ENCODE data around the gene DYNC2LI1. TPM values are rescaled to one million over a fixed set of nuclear protein-coding genes. Genes with fewer than 3 reads are reported as not detected.

Gene DYNC2LI1
- total and polyA plus RNA-seq, 2 of the 8 experiments (the other 6 are each of a cell fraction or from before 2014, with no cell fraction given), result 3.9 to 7.6 TPM

DNA sequence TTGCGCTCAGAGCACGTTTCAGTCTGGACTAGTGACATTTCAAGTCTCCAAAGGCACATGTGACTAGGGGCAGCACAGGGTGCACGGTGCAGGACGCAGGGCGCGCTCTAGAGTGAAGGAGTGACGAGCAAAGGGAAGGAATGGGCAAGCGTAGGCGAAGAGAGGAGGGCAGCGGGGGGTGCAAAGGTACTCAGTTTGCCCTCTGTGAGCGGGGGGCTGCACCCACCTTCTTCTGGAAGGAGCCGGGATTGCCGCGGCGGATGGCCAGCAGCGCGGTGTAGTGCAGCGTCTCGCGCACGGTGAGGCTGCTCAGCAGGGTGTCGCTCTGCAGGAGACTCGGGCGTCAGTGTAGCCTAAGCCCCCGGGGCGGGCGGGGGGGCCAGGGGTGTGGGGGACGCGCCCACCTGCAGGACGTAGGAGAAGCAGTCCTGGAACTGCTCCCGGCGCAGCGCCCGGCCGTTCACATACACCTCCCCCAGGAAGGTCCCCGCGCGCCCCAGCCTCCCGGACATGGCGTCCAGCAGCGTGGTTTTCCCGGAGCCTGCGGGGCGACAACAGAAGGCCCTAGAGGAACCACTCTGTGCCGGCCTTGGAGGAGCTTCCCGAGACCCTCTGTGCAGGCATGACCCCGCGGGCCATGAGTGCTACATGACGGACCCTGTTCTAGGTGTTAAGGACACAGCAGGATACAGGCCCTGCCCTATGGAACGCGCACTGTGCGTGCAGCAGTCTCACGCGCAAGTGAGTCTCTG is 57.9 kb downstream of the DYNC2LI1 start:
- no peak overlapping the region for H4K8ac ChIP-seq (ENCODE audit: extremely low read depth, insufficient read depth, low read length)
- no peak overlapping the region for H3K4ac ChIP-seq (replicated peaks; ENCODE audit: insufficient read length, low read depth, low read length)
- no peak overlapping the region for H3K14ac ChIP-seq (ENCODE audit: insufficient read length)
- no peak overlapping the region for H2BK12ac ChIP-seq (ENCODE audit: low read depth, low read length)
- H3K4me2 ChIP-seq (ENCODE audit: insufficient read depth in 1 of 2, low read depth in 2 of 2, low read length in 2 of 2), result peak overlapping the region; percentile 50 to 78
- no peaks in the 10 kb centered on the region for H3K79me2 ChIP-seq (ENCODE audit: control insufficient read depth in 1 of 2, insufficient read depth in 2 of 2, low read length in 2 of 2)
- no peak overlapping the region for H4K91ac ChIP-seq (replicated peaks; ENCODE audit: insufficient read length, low read length)
- no peak overlapping the region for H3K56ac ChIP-seq (replicated peaks; ENCODE audit: insufficient read length, low read depth, low read length)
- H3K23me2 ChIP-seq (ENCODE audit: low read depth, low read length), result no peaks in the 10 kb centered on the region
- WGBS, 2 experiments (ENCODE audit: extremely low coverage in 1 of 2, insufficient coverage in 1 of 2, insufficient read length in 1 of 2, insufficient replicate concordance in 2 of 2, low coverage in 1 of 2, low lambda C conversion rate in 2 of 2, missing lambda C conversion rate in 1 of 2), result 72% methylated on average over 31 of the region's 54 CpGs; no CpG with 5 or more reads in 1 of the 2 experiments
- H3K79me1 ChIP-seq (ENCODE audit: low read depth, low read length), result no peaks in the 10 kb centered on the region
- no peak overlapping the region for H3K23ac ChIP-seq (ENCODE audit: insufficient read length)
- no peak overlapping the region for H2AK5ac ChIP-seq (ENCODE audit: low read depth, low read length)
- H3K4me1 ChIP-seq (replicated peaks in 1 of 4; ENCODE audit: control insufficient read depth in 3 of 4, insufficient read depth in 4 of 4, low read length in 3 of 4), result no peaks in the 10 kb centered on the region; a peak in 1 of 7 replicates
- H2BK15ac ChIP-seq (ENCODE audit: low read length), result no peak overlapping the region
- ChIA-PET POLR2A (ENCODE audit: partially characterized antibody) (no interaction called here), CTCF (ENCODE audit: partially characterized antibody) (no interaction called here)
- FAIRE-seq, result no peak
- no peaks in the 10 kb centered on the region for H3K36me3 ChIP-seq (ENCODE audit: control insufficient read depth in 2 of 4, insufficient read depth in 4 of 4, low read length in 3 of 4)
- H3K9ac ChIP-seq (replicated peaks in 1 of 4; ENCODE audit: extremely low read depth in 1 of 4, low read depth in 3 of 4, low read length in 3 of 4), result no peak overlapping the region
- H3K18ac ChIP-seq (ENCODE audit: extremely low read depth, low read length), result no peak overlapping the region
- H2BK120ac ChIP-seq (replicated peaks; ENCODE audit: low read depth, low read length), result no peak overlapping the region
- no peak overlapping the region for H3K27ac ChIP-seq (ENCODE audit: low read depth, low read length)
- H4K20me1 ChIP-seq (replicated peaks in 1 of 2; ENCODE audit: control insufficient read depth in 1 of 2, insufficient read depth in 2 of 2, low read length in 2 of 2), result no peaks in the 10 kb centered on the region
- no peaks in the 10 kb centered on the region for H3K9me3 ChIP-seq (ENCODE audit: insufficient read depth in 2 of 2, low read depth in 1 of 2, low read length in 1 of 2)
- H2BK5ac ChIP-seq (ENCODE audit: low read depth, low read length), result no peak overlapping the region
- H4K5ac ChIP-seq (ENCODE audit: insufficient read length, low read depth, low read length), result no peak overlapping the region
- peak overlapping the region in 3 of 4 experiments; percentile 21 to 43 (median 21); a peak in 5 of 8 replicates for H3K4me3 ChIP-seq (ENCODE audit: extremely low read depth in 1 of 4, insufficient read depth in 2 of 4, low read depth in 3 of 4, low read length in 4 of 4)
- no peak for DNase-seq (ENCODE audit: low read depth in 1 of 2, low spot score in 2 of 2)
- H3K27me3 ChIP-seq (replicated peaks in 1 of 4; ENCODE audit: control insufficient read depth in 3 of 4, extremely low read depth in 1 of 4, insufficient read depth in 3 of 4, low read length in 3 of 4), result no peaks in the 10 kb centered on the region
- H2AFZ ChIP-seq (ENCODE audit: low read length), result no peak overlapping the region
- no peak overlapping the region for H2BK20ac ChIP-seq (ENCODE audit: low read length)
- TF ChIP-seq NRF1 (IDR thresholded peaks at IDR 0.05; ENCODE audit: low read depth, low read length), result no peak
- no peak for TF ChIP-seq NANOG (IDR thresholded peaks at IDR 0.05; ENCODE audit: insufficient read depth, low read depth, low read length, poor library complexity, severe bottlenecking)
- no peak for TF ChIP-seq BCL11A (IDR thresholded peaks at IDR 0.05; ENCODE audit: low read depth in 2 of 2, low read length in 2 of 2)
- TF ChIP-seq CREB1 (IDR thresholded peaks at IDR 0.05), result no peak
- no peak for TF ChIP-seq BRCA1 (IDR thresholded peaks at IDR 0.05; ENCODE audit: low read depth, low read length)
